ENCODE data around the gene KIF1B. TPM values are rescaled to one million over a fixed set of nuclear protein-coding genes. Genes with fewer than 3 reads are reported as not detected.
A peak's percentile ranks its signal among the peaks of the same experiment; 100 is the strongest.

KIF1B gene
- total and polyA plus RNA-seq, 9 of the 15 experiments (the other 6 are each of a cell fraction or from before 2014, with no cell fraction given) = 2.8 to 19.8 (median 11.9) TPM

DNA sequence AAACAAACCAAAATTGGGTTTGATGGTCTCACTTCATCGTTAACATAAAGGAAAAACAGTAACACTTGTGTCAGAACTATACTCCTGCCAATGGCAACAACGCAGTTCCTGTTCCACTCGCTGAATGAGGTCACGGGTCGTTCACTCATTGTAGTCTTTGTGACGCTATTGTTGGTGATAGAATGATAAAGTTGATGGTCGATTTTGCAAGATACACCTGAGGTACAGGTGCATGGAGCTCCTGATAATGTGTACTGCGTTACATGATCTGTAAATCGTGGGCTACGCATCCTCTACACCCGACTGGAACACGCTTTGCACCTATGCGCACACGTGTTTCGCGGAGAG lies 219.5 kb downstream of the KIF1B start (continued):
- TF ChIP-seq, protein P1, sequence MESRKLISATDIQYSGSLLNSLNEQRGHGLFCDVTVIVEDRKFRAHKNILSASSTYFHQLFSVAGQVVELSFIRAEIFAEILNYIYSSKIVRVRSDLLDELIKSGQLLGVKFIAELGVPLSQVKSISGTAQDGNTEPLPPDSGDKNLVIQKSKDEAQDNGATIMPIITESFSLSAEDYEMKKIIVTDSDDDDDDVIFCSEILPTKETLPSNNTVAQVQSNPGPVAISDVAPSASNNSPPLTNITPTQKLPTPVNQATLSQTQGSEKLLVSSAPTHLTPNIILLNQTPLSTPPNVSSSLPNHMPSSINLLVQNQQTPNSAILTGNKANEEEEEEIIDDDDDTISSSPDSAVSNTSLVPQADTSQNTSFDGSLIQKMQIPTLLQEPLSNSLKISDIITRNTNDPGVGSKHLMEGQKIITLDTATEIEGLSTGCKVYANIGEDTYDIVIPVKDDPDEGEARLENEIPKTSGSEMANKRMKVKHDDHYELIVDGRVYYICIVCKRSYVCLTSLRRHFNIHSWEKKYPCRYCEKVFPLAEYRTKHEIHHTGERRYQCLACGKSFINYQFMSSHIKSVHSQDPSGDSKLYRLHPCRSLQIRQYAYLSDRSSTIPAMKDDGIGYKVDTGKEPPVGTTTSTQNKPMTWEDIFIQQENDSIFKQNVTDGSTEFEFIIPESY (CRISPR knock-in tag; IDR thresholded peaks at IDR 0.05) = no peak
- TF ChIP-seq TCF7L2 (IDR thresholded peaks at IDR 0.05; ENCODE audit: low read depth, low read length) (no peak), HDGF (IDR thresholded peaks at IDR 0.05) (0 out of 2 replicates have a peak, but pooled peaks have one; percentile 24), KLF16 (IDR thresholded peaks at IDR 0.05) (no peak), ZC3H11A (IDR thresholded peaks at IDR 0.05; ENCODE audit: low read depth, low read length) (no peak), ZNF124 (CRISPR knock-in tag; IDR thresholded peaks at IDR 0.05) (no peak), NR1H2 (CRISPR knock-in tag; IDR thresholded peaks at IDR 0.05) (no peak), IFI16 (CRISPR knock-in tag; IDR thresholded peaks at IDR 0.05) (no peak), ZEB2 (IDR thresholded peaks at IDR 0.05) (no peak), MEIS2 (IDR thresholded peaks at IDR 0.05; ENCODE audit: partially characterized antibody) (no peak), TSC22D4 (tag; IDR thresholded peaks at IDR 0.05) (no peak)
- TF ChIP-seq, protein P2, sequence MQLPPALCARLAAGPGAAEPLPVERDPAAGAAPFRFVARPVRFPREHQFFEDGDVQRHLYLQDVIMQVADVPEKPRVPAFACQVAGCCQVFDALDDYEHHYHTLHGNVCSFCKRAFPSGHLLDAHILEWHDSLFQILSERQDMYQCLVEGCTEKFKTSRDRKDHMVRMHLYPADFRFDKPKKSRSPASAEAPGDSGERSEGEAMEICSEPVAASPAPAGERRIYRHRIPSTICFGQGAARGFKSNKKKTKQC (CRISPR knock-in tag; IDR thresholded peaks at IDR 0.05) = no peak
- TF ChIP-seq, protein P3, sequence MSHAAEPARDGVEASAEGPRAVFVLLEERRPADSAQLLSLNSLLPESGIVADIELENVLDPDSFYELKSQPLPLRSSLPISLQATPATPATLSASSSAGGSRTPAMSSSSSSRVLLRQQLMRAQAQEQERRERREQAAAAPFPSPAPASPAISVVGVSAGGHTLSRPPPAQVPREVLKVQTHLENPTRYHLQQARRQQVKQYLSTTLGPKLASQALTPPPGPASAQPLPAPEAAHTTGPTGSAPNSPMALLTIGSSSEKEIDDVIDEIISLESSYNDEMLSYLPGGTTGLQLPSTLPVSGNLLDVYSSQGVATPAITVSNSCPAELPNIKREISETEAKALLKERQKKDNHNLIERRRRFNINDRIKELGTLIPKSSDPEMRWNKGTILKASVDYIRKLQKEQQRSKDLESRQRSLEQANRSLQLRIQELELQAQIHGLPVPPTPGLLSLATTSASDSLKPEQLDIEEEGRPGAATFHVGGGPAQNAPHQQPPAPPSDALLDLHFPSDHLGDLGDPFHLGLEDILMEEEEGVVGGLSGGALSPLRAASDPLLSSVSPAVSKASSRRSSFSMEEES (CRISPR knock-in tag; IDR thresholded peaks at IDR 0.05) = no peak
- TF ChIP-seq, protein P4, sequence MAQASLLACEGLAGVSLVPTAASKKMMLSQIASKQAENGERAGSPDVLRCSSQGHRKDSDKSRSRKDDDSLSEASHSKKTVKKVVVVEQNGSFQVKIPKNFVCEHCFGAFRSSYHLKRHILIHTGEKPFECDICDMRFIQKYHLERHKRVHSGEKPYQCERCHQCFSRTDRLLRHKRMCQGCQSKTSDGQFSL (CRISPR knock-in tag; IDR thresholded peaks at IDR 0.05) = no peak
- TF ChIP-seq, protein P4 (tag; IDR thresholded peaks at IDR 0.05) = no peak
- TF ChIP-seq, protein P5, sequence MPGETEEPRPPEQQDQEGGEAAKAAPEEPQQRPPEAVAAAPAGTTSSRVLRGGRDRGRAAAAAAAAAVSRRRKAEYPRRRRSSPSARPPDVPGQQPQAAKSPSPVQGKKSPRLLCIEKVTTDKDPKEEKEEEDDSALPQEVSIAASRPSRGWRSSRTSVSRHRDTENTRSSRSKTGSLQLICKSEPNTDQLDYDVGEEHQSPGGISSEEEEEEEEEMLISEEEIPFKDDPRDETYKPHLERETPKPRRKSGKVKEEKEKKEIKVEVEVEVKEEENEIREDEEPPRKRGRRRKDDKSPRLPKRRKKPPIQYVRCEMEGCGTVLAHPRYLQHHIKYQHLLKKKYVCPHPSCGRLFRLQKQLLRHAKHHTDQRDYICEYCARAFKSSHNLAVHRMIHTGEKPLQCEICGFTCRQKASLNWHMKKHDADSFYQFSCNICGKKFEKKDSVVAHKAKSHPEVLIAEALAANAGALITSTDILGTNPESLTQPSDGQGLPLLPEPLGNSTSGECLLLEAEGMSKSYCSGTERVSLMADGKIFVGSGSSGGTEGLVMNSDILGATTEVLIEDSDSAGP (CRISPR knock-in tag; IDR thresholded peaks at IDR 0.05) = 0 out of 2 replicates have a peak, but pooled peaks have one; percentile 43
- TF ChIP-seq, protein P6, sequence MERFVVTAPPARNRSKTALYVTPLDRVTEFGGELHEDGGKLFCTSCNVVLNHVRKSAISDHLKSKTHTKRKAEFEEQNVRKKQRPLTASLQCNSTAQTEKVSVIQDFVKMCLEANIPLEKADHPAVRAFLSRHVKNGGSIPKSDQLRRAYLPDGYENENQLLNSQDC (CRISPR knock-in tag; IDR thresholded peaks at IDR 0.05) = no peak
